ENCODE results near the gene IRX4.
A peak's percentile ranks its signal among the peaks of the same experiment; 100 is the strongest.

The IRX4 gene

DNA sequence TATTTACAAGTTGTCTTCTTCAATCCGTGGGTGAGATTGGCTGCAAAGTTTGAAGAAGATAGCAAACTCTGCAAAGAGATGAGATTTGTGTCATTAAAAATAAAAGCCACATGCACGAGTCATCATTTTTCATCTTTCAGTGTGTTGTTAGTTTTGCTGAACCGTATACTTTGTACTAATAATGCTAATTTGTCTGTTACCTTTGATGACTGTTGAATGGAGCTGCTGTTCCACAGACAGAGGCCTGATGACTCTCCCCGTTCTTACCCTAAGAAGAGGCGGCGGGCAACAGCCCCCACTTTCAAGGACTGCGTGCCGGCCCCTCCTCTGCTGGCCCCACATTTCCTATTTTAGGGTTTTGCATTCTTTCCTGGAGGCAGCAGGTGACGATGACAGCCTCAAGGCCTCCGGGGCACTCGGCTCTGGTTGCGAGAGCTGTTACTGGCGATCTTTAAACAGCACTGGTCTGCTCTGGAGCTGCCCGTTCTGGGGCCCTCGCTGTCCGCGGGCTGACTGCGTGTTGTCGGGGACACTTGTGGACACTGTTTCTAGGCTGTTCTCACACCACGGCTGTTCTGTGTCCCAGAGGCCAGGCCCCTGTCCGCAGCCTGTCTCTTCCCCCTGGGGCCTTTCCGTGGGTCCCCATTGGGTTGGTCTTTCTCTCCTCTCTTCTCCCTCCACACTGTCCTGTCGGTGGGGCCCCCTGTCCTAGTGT is 46.4 kb downstream of the IRX4 start:
- no peak for DNase-seq (ENCODE audit: low read depth)

DNA sequence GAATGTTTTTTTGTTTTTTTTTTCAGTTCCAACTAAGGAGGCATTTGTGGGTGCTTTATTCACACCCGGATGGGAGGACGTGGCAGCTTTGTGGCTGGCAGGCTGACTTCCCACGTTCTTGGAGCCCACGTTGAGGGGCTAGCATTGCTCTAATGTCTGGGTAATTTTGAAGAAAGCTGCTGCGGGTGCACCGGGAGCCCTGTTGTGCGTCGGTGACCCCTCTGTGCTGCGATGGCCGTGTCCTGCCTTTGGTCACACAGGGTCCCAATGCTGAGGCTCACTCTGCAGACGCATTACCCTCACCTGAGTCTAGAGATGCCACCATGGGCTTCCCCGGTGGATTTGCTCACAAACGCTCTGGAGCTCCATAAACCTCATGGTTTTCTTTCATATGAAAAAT is 47.3 kb downstream of the IRX4 start:
- DNase-seq (ENCODE audit: low read depth) = no peak

DNA sequence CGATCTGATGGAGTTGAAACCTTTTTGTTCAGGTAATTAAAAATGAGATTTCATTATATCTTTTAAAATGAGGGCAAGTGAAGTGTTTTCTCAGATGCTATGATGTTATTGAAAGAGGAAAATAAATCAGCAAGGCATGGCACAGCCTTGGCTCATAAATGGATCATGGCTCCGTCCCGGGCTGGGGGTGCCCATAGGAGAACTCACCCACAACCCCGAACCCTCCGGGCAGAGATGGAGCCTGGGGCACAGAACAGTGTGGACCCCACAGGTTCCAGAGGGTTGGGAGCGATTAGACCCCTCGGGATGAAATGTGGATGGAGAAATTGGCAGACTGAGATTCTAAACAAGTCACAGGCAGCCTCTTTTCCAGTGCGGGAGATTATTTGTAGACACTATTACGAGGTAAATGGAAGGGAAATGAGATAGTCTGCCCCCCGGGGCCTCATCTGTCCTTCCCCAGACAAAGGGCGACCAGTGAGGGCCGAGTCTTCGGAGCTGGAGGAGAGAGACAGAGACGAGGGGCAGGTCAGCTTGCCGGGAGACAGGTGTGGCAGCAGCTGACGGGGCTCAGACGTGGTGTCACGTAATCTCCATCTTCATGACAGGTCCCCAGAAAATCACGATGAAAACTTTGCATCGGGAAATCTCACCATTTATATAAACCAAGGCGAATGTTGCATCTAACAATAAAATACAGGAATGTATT is 47.9 kb downstream of the IRX4 start:
- DNase-seq (ENCODE audit: low read depth) = no peak

- DNase-seq (ENCODE audit: low read depth) = no peak
These were observed 48.6 kb downstream of the IRX4 start for GRCh38 chr5:1834022-1834551.

DNA sequence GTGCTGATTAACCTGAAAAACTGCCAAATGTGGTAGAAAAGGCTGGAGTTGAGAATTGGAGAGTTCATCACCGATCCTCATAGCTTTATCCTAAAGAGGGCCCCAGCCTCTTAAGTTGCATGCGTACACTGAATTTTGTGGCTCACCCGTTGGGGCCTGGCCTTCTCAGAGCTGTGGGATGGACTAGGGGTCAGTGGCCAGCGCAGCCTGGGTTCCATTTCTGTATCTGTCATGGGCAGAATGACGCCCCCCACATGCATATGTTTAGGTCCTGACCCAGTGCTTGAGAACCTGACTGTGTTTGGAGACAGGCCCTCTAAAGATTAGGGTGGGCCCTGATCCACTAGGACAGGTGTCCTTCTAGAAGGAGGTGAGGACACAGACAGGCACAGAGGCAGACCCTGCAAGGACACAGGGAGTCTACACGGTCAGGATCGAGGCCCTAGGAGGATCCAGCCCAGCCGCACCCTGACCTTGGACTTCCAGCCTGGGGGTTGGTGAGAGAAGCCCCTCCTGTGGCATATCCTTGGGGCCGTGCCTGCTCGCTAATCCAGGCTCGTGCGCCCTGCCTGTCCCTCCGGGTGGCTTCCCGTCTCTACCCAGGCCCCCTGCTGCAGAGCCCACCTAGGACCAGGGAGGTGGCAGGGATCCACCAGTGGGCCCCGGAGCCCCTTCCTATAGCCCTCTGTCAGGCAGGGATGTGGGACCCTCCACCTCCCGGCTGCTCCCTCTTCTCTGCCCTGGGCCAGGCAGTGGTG is 49.3 kb downstream of the IRX4 start:
- DNase-seq (ENCODE audit: low read depth) = no peak

- DNase-seq (ENCODE audit: low read depth) = no peak
These were observed 50.0 kb downstream of the IRX4 start for GRCh38 chr5:1832511-1833250.

DNA sequence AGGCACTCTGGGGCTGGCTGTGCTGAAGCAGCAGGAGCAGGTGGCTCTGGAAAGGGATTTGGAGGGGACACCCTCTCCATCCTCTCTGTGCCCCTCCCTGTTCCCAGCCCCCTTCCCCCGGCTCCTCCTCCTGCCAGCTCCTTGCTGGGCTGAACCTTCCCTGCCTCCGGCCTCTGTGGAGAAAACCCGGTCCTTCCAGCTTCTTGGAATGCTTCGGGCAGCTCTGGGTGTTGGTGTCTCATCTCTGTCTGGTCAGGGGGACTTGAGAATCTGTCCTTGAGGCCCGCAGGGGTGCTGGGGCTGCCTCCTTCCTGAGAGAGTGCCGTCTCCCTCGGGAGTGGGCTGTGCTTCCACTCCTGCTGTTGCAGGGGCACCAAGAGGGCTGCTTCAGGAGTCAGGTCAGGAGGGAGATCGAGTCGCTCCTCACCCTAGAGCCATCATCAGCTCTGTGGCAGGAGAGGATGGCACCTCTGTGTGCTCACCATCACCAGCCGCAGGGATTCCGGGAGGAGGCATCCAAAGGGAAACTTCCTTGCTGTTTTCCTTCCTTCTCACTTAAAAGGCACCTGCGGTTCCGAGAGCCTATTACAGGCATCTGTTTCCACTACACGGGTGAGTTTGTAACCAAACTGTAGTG is 50.9 kb downstream of the IRX4 start:
- DNase-seq (ENCODE audit: low read depth) = no peak

DNA sequence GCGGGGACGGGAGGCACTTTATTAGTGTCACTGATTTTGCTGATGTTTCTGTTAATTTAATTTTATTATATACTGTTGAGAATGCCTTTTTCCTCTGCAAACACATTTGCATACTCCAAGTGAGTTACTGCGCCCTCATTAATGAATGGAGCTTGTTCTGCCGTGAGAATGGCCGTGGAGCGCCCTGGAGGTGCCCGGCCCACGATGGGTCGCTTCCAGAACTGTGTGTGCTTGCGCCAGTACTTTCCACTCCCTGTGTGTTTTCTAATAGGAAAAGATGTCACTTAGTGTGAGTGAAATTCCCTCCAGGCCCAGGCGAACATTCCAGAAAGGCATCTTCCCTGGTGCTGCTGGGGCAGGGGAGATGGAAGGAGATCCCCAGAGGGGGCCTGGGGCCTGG is 51.5 kb downstream of the IRX4 start:
- DNase-seq (ENCODE audit: low read depth) = no peak

DNA sequence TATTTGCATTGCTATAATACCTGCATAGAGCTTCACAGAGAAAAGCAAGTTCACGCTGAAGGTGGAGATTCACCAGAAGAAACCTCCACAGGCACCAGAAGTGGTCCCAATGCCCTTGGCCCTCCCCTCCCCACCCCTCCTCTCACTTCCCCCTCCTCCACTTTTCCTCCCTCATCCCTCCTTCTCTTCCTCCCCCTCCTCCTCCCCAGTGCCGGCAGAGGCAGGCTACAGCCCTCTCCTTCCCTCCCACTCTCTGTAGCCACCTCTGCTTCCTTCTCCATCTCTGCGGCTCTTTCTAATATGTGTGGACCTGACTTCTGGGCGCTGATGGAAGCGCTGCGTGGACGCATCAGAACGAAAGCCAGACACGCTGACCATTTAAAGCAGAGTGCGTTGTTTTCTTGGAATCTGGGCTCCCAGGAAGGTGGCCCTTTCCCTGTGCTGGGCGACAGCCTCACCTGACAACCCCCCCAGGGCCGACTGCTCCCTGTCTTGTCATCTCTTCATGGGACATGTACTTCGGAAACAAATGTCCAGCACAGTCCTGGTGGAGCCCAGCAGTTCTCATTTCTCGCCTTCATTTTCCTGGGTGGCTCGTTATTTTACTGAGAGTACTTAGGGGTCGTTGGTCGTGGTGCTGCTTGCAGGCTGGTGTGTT is 52.0 kb downstream of the IRX4 start:
- DNase-seq (ENCODE audit: low read depth) = no peak

GRCh38 chr5:1827886-1828397 is 54.8 kb downstream of the IRX4 start:
- peak; percentile 25 for DNase-seq (ENCODE audit: low read depth)

Measured in T follicular helper cell (primary cell).